GM23338 (cell line): ENCODE measurements around the gene EPHA6. TPM values are rescaled to one million over a fixed set of nuclear protein-coding genes. Genes with fewer than 3 reads are reported as not detected.

Experiments
- ATAC-seq: fragments of 200-7000 bp; cut with Tn5 transposase; 3 replicates; pipeline ENCODE4 v1.9.1; 2020
- DNase-seq: peaks from one replicate; pipeline ENCODE4 v3.0.0-alpha.2; 2015; ENCODE audit warnings: low spot score
- H2AFZ ChIP-seq: fragments of 200-600 bp; sonication (generic); 2 replicates; pipeline ENCODE4 v1.8.0; 2016; ENCODE audit warnings: antibody characterized with exemption, mild to moderate bottlenecking, moderate library complexity
- H3F3A ChIP-seq: fragments of 200-600 bp; sonication (generic); replicated peaks from 2 replicates; pipeline ENCODE4 v1.8.0; 2017; ENCODE audit warnings: antibody characterized with exemption, mixed run types, low read depth
- H3K27ac ChIP-seq: fragments of 200-600 bp; sonication (generic); 2 replicates; pipeline ENCODE4 v1.6.1; 2016; ENCODE audit warnings: low read depth
- H3K27me3 ChIP-seq: fragments of 200-600 bp; sonication (generic); 2 replicates; pipeline ENCODE4 v1.8.0; 2016; ENCODE audit warnings: mild to moderate bottlenecking, mixed run types, moderate library complexity; ENCODE audit not compliant: insufficient read depth
- H3K36me3 ChIP-seq: fragments of 200-600 bp; sonication (generic); 2 replicates; pipeline ENCODE4 v1.8.0; 2016; ENCODE audit warnings: mild to moderate bottlenecking; ENCODE audit not compliant: insufficient read depth
- H3K4me1 ChIP-seq: fragments of 200-600 bp; sonication (generic); 2 replicates; pipeline ENCODE4 v1.8.0; 2016; ENCODE audit warnings: mild to moderate bottlenecking, moderate library complexity; ENCODE audit not compliant: insufficient read depth
- H3K4me2 ChIP-seq: fragments of 200-600 bp; sonication (generic); 2 replicates; pipeline ENCODE4 v1.7.1; 2017; ENCODE audit warnings: mixed run types
- H3K4me3 ChIP-seq: fragments of 200-600 bp; sonication (generic); 2 replicates; pipeline ENCODE4 v1.6.1; 2016; ENCODE audit warnings: mixed run types
- H3K79me2 ChIP-seq: fragments of 200-600 bp; sonication (generic); replicated peaks from 2 replicates; pipeline ENCODE4 v1.8.0; 2017; ENCODE audit warnings: mild to moderate bottlenecking; ENCODE audit not compliant: insufficient read depth
- H3K9me2 ChIP-seq: fragments of 200-600 bp; sonication (generic); 2 replicates; pipeline ENCODE4 v1.8.0; 2017; ENCODE audit not compliant: insufficient read depth
- H4K20me1 ChIP-seq: fragments of 200-600 bp; sonication (generic); replicated peaks from 2 replicates; pipeline ENCODE4 v1.8.0; 2017; ENCODE audit warnings: mild to moderate bottlenecking; ENCODE audit not compliant: insufficient read depth
- H3K27ac Mint-ChIP-seq: 2 replicates; pipeline ENCODE4 v1.8.0; 2020; ENCODE audit warnings: inconsistent platforms, mild to moderate bottlenecking, moderate library complexity, mixed read lengths
- H3K27me3 Mint-ChIP-seq: 3 replicates; pipeline ENCODE4 v1.8.0; 2022; ENCODE audit warnings: low read depth, mild to moderate bottlenecking, moderate library complexity, mixed read lengths, inconsistent platforms; ENCODE audit not compliant: insufficient read depth, poor library complexity
- H3K36me3 Mint-ChIP-seq: 3 replicates; pipeline ENCODE4 v1.8.0; 2021; ENCODE audit warnings: low read depth, mild to moderate bottlenecking, inconsistent platforms, moderate library complexity, mixed read lengths
- H3K4me1 Mint-ChIP-seq: 3 replicates; pipeline ENCODE4 v1.8.0; 2020; ENCODE audit warnings: mild to moderate bottlenecking, inconsistent platforms, mixed read lengths
- H3K4me3 Mint-ChIP-seq: 3 replicates; pipeline ENCODE4 v1.8.0; 2021; ENCODE audit warnings: moderate library complexity, mild to moderate bottlenecking, inconsistent platforms, mixed read lengths
- H3K9me3 Mint-ChIP-seq: 3 replicates; pipeline ENCODE4 v1.8.0; 2020; ENCODE audit warnings: moderate library complexity, mild to moderate bottlenecking, inconsistent platforms, mixed read lengths
- CREB1 ChIP-seq: fragments of 250-450 bp; sonication (Bioruptor Pico); IDR thresholded peaks from 2 replicates; pipeline ENCODE4 v1.5.0; 2020; ENCODE audit warnings: low read depth, mild to moderate bottlenecking, moderate library complexity
- EZH2 ChIP-seq: fragments of 200-600 bp; sonication (generic); IDR thresholded peaks from one replicate; pipeline ENCODE4 v1.8.0; 2017; ENCODE audit warnings: antibody characterized with exemption, mild to moderate bottlenecking, low read depth; ENCODE audit not compliant: unreplicated experiment
- NANOG ChIP-seq: IDR thresholded peaks from 2 replicates; pipeline ENCODE4 v1.6.1; 2016; ENCODE audit warnings: antibody characterized with exemption, borderline replicate concordance
- POLR2AphosphoS5 ChIP-seq: IDR thresholded peaks from 2 replicates; pipeline ENCODE4 v1.6.1; 2016; ENCODE audit warnings: antibody characterized with exemption, low read depth
- ZNF114 ChIP-seq: fragments of 250-450 bp; sonication (Bioruptor Pico); IDR thresholded peaks from 2 replicates; pipeline ENCODE4 v1.5.0; 2020; ENCODE audit warnings: mild to moderate bottlenecking, moderate library complexity
- polyA plus RNA-seq: library from polyadenylated mRNA; unstranded; fragments of >200 nt; fragmentation: Nextera tagmentation; extraction: Ambion mirVana; gene quantifications from 2 replicates; pipeline ENCODE4 v1.2.1, GENCODE V29; 2016
- total RNA-seq: library from RNA; depleted of rRNA; stranded (reverse); fragments of >200 nt; shearing (Covaris generic); gene quantifications from 2 replicates; pipeline ENCODE4 v1.2.3, GENCODE V29; 2014
- TF ChIP-seq, protein P1 (sequence below): IDR thresholded peaks from one replicate; pipeline ENCODE4 v1.6.1; 2018; ENCODE audit warnings: antibody characterized with exemption; ENCODE audit not compliant: unreplicated experiment
- TF ChIP-seq, protein P2 (sequence below), 2 experiments: fragments of 200-600 bp in 1 of 2; sonication (generic) in 1 of 2; conservative IDR thresholded peaks; 2 replicates each; pipeline versions ENCODE4 v1.5.1 to v1.6.1; 2016 to 2017; ENCODE audit warnings: antibody characterized with exemption in 2 of 2, low read depth in 2 of 2, mild to moderate bottlenecking in 2 of 2, moderate library complexity in 1 of 2
- TF ChIP-seq, protein P3 (sequence below): fragments of 250-450 bp; sonication (Bioruptor Pico); IDR thresholded peaks from 2 replicates; pipeline ENCODE4 v1.5.0; 2020; ENCODE audit warnings: mild to moderate bottlenecking, moderate library complexity

Gene EPHA6
- total and polyA plus RNA-seq, 2 experiments from 2014 or later: 0.37 to 2.6 TPM

DNA sequence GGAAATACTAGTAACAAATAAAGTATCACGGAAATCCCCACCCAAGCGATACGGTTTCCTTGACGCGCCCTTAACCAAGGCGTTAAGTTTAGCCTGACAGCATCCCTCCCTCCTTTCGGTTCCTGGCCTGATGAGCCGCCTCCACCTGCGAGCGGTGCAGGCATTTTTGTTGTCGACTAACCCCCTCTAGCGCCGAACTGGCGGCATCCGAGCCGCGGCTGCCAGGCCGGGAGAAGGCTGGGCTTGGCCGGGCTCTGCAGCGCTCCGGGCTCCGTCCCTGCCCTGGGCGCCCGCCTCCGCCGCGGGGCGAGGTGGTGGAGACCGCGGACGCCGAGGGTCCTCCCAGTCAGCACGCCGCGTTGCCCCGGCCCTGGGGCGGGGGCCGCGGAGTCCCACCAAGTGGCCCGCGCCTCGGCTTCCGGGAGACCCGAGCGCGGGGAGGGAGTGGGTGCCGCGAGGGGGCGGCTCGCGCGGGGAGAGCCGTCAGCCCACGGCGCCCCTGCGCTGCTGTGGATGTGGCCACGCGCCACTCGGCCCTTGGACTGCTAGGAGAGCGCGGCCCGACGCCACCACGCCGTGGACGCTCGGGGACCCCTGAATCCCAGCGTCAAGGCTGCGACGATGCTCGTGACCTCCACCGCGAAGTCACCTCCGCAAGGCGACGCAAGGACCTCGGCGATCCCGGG, 1.1 kb upstream of the EPHA6 start:
- DNase-seq: peak; percentile 93
- H3K27me3 ChIP-seq: peaks cover 44% of the 10 kb centered on the region

More for the DNA sequence above, 1.1 kb upstream of the EPHA6 start:
- peak overlapping the region; percentile 91 for H3K4me2 ChIP-seq
- no peak overlapping the region for H3K27ac ChIP-seq
- TF ChIP-seq ZNF114 (CRISPR knock-in tag) (no peak), EZH2 (no peak), POLR2AphosphoS5 (no peak; the same call in 1 of the 2 replicates), NANOG (no peak), CREB1 (peak; percentile 21; the same call in 1 of the 2 replicates)
- TF ChIP-seq, protein P1, sequence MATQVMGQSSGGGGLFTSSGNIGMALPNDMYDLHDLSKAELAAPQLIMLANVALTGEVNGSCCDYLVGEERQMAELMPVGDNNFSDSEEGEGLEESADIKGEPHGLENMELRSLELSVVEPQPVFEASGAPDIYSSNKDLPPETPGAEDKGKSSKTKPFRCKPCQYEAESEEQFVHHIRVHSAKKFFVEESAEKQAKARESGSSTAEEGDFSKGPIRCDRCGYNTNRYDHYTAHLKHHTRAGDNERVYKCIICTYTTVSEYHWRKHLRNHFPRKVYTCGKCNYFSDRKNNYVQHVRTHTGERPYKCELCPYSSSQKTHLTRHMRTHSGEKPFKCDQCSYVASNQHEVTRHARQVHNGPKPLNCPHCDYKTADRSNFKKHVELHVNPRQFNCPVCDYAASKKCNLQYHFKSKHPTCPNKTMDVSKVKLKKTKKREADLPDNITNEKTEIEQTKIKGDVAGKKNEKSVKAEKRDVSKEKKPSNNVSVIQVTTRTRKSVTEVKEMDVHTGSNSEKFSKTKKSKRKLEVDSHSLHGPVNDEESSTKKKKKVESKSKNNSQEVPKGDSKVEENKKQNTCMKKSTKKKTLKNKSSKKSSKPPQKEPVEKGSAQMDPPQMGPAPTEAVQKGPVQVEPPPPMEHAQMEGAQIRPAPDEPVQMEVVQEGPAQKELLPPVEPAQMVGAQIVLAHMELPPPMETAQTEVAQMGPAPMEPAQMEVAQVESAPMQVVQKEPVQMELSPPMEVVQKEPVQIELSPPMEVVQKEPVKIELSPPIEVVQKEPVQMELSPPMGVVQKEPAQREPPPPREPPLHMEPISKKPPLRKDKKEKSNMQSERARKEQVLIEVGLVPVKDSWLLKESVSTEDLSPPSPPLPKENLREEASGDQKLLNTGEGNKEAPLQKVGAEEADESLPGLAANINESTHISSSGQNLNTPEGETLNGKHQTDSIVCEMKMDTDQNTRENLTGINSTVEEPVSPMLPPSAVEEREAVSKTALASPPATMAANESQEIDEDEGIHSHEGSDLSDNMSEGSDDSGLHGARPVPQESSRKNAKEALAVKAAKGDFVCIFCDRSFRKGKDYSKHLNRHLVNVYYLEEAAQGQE: no peak
- TF ChIP-seq, protein P2, sequence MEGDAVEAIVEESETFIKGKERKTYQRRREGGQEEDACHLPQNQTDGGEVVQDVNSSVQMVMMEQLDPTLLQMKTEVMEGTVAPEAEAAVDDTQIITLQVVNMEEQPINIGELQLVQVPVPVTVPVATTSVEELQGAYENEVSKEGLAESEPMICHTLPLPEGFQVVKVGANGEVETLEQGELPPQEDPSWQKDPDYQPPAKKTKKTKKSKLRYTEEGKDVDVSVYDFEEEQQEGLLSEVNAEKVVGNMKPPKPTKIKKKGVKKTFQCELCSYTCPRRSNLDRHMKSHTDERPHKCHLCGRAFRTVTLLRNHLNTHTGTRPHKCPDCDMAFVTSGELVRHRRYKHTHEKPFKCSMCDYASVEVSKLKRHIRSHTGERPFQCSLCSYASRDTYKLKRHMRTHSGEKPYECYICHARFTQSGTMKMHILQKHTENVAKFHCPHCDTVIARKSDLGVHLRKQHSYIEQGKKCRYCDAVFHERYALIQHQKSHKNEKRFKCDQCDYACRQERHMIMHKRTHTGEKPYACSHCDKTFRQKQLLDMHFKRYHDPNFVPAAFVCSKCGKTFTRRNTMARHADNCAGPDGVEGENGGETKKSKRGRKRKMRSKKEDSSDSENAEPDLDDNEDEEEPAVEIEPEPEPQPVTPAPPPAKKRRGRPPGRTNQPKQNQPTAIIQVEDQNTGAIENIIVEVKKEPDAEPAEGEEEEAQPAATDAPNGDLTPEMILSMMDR (conservative IDR thresholded peaks at IDR 0.05; ENCODE audit: low read depth in 2 of 2): peak; percentile 65 to 87
- TF ChIP-seq, protein P3, sequence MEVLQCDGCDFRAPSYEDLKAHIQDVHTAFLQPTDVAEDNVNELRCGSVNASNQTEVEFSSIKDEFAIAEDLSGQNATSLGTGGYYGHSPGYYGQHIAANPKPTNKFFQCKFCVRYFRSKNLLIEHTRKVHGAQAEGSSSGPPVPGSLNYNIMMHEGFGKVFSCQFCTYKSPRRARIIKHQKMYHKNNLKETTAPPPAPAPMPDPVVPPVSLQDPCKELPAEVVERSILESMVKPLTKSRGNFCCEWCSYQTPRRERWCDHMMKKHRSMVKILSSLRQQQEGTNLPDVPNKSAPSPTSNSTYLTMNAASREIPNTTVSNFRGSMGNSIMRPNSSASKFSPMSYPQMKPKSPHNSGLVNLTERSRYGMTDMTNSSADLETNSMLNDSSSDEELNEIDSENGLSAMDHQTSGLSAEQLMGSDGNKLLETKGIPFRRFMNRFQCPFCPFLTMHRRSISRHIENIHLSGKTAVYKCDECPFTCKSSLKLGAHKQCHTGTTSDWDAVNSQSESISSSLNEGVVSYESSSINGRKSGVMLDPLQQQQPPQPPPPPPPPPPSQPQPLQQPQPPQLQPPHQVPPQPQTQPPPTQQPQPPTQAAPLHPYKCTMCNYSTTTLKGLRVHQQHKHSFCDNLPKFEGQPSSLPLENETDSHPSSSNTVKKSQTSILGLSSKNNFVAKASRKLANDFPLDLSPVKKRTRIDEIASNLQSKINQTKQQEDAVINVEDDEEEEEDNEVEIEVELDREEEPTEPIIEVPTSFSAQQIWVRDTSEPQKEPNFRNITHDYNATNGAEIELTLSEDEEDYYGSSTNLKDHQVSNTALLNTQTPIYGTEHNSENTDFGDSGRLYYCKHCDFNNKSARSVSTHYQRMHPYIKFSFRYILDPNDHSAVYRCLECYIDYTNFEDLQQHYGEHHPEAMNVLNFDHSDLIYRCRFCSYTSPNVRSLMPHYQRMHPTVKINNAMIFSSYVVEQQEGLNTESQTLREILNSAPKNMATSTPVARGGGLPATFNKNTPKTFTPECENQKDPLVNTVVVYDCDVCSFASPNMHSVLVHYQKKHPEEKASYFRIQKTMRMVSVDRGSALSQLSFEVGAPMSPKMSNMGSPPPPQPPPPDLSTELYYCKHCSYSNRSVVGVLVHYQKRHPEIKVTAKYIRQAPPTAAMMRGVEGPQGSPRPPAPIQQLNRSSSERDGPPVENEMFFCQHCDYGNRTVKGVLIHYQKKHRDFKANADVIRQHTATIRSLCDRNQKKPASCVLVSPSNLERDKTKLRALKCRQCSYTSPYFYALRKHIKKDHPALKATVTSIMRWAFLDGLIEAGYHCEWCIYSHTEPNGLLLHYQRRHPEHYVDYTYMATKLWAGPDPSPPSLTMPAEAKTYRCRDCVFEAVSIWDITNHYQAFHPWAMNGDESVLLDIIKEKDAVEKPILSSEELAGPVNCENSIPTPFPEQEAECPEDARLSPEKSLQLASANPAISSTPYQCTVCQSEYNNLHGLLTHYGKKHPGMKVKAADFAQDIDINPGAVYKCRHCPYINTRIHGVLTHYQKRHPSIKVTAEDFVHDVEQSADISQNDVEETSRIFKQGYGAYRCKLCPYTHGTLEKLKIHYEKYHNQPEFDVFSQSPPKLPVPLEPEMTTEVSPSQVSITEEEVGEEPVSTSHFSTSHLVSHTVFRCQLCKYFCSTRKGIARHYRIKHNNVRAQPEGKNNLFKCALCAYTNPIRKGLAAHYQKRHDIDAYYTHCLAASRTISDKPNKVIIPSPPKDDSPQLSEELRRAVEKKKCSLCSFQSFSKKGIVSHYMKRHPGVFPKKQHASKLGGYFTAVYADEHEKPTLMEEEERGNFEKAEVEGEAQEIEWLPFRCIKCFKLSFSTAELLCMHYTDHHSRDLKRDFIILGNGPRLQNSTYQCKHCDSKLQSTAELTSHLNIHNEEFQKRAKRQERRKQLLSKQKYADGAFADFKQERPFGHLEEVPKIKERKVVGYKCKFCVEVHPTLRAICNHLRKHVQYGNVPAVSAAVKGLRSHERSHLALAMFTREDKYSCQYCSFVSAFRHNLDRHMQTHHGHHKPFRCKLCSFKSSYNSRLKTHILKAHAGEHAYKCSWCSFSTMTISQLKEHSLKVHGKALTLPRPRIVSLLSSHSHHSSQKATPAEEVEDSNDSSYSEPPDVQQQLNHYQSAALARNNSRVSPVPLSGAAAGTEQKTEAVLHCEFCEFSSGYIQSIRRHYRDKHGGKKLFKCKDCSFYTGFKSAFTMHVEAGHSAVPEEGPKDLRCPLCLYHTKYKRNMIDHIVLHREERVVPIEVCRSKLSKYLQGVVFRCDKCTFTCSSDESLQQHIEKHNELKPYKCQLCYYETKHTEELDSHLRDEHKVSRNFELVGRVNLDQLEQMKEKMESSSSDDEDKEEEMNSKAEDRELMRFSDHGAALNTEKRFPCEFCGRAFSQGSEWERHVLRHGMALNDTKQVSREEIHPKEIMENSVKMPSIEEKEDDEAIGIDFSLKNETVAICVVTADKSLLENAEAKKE (CRISPR knock-in tag): no peak
- no peaks in the 10 kb centered on the region for H3K79me2 ChIP-seq
- peak overlapping the region; percentile 83 for H3K4me3 Mint-ChIP-seq
- H3K4me1 Mint-ChIP-seq: peaks cover 13% of the 10 kb centered on the region
- no peaks in the 10 kb centered on the region for H3K9me2 ChIP-seq
- H2AFZ ChIP-seq: peak overlapping the region; percentile 80
- H3K36me3 ChIP-seq: no peaks in the 10 kb centered on the region
- no peaks in the 10 kb centered on the region for H3K36me3 Mint-ChIP-seq
- peak; percentile 90 for ATAC-seq
- H3K27me3 Mint-ChIP-seq: peaks cover 26% of the 10 kb centered on the region
- H3K4me3 ChIP-seq: peak overlapping the region; percentile 77
- no peaks in the 10 kb centered on the region for H4K20me1 ChIP-seq
- peaks cover 7% of the 10 kb centered on the region; the same call in 1 of the 2 replicates for H3K4me1 ChIP-seq
- H3F3A ChIP-seq: no peaks in the 10 kb centered on the region
- H3K9me3 Mint-ChIP-seq: no peaks in the 10 kb centered on the region; the same call in 2 of the 3 replicates
- no peak overlapping the region for H3K27ac Mint-ChIP-seq
